CD4-positive, alpha-beta T cell treated with Interleukin-1 beta for 1 hour (primary cell): ENCODE data around the gene CNTLN.
"Not testable (repeated sequence)": the region's sequence is repeated elsewhere in the genome, so short reads cannot be mapped to it uniquely, and the experiment has no call there.

Experiments used
- DNase-seq, 2 donors: peaks; one replicate each; pipeline ENCODE4 v3.0.0-alpha.2; 2020 to 2022

CNTLN gene

DNA sequence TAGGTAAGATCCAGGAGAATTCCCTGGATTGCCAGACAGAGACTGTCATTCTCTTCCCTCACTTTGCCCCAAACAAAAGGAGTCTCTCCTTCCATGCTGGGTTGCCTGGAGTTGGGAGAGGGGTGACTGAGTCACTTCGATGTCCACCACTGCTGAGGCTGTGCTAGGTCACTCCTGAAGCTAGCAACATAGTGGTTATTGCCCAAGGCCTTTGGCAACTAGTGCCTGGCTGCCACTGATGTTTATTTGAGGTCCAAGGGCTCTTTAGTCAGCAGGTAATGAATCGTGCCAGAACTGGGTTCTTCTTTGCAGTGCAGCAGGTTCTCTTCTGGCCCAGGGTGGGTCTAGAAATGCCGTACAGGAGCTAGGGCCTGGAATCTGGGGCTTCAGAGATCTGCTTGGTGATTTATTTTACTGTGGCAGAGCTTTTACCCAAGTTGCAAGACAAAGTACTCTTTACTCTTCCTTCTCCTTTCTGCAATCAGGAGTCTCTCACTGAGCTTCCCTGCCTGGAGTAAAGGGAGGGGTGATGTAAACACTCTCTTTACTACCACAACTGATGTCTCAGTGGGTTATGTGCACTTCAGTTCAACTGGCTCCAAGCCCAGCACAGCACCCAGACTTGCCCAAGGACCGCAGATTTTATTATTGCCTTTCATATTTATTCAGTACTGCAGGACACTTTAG, 288.3 kb downstream of the CNTLN start:
- DNase-seq = no peak

DNA sequence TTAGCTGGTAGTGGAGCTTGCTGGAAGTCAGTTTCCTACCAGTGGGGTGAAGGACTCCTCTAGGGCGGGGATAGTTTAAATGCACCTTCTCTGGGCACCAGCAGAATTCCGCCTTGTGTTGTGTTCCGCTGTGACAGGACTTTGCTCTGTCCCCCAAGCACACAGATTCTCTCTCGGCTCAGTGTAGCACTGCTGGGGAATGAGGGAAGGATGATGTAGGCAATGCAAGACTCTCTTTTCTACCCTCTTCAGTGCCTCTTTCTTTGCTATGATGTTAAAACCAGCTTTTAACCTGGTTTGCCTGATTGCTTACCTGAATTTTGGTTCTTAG, 288.8 kb downstream of the CNTLN start:
- DNase-seq = no peak

DNA sequence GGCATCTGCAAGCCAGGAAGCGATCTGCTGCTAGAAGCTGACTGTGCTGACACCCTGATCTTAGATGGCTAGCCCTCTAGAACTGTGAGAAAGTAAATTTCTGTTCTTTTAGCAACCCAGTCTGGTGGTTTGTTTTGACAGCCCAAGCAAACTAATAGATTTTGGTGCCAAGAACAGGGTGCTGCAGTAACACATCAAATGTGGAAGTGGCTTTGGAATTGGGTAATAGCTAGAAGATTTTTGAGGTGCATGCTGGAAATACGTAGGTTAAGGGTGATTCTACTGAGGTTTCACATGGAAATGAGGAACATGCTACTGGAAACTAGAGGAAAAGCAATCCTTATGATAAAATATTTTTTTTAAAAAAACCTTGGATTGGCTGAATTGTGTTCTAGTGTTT, 290.5 kb downstream of the CNTLN start:
- DNase-seq = no peak

DNA sequence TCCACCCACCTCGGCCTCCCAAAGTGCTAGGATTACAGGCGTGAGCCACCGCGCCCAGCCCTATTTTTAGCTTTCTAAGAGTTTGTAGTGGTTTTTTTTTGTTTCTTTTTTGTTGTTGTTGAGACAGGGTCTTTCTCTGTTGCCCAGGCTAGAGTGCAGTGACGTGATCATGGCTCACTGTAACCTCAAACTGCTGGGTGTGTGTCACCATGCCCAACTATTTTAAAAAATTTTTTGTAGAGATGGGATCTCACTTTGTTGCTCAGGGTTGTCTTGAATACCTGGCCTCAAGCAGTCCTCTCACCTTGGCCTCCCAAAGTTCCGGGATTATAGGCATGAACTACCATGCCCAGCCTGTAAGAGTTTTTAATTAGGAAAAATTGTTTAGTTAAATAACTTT, 298.7 kb downstream of the CNTLN start:
- DNase-seq = no peak

DNA sequence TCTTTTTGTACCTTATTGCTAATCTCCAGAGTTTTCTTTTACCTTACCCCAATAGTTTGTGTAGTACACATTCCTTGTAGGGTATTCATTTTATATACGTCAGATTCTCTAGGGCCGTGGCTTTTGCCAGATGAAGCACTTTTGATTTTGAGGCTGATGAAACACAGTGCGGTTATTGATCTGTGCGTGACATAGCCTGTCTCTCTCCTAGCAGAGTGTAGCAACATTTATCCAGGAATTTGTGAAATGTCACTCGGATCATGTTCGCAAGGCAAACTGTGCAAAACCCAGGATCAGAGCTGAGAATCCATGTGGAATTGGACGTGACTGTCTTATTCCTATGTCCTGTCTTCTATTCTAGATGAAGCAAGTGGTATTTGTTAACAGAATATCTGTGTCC, 302.0 kb downstream of the CNTLN start:
- no peak for DNase-seq

DNA sequence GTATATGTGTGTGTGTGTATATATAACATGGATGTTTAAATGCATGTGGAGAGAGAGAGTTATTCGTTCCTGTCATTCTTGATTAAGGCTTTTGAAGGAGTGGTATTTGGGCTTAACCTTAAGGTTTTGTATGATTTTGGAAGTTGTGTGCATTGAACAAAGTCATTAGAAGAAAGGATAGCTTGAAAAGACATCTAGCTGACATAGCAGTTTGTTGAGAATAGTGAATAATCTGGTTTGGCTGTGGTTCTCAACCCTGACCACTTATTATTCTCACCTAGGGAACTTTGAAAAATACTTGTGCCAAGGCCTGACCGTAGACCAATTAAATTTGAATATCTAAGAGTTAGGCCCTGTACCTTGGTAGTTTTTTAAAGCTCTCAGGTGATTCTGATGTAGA, 303.0 kb downstream of the CNTLN start:
- no peak for DNase-seq

DNA sequence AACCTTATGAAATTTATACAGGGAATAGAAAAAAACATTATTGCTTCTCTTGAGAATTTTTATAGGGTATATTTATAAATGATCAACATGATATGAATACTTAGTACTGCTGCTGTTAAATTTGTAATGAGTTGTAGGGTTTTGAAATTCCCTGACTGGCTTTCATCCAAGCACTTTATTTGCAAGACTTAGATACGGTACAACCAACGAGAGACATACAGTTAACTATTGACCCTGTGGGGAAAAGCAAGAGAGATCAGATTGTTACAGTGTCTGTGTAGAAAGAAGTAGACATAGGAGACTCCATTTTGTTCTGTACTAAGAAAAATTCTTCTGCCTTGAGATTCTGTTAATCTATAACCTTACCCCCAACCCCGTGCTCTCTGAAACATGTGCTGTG, 310.3 kb downstream of the CNTLN start:
- DNase-seq = not testable (repeated sequence)

DNA sequence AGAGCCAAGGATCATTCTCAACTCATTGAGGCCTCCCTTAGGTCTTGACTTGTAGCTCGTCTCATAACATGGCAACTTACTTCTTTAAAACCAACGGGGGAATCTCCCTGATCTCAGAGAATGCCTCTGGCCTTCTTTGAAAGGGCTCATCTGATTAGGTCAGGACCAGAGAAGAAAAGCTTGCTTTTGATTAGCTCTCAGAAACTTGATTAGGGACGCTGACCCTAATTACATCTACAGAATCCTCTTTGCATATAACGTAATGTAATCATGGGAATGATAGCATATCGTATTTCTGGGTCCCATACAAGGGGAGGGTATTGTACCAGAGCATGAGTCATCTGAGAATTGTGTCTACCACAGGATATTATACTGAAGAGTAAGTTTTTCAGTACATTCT, 318.9 kb downstream of the CNTLN start:
- no peak for DNase-seq

DNA sequence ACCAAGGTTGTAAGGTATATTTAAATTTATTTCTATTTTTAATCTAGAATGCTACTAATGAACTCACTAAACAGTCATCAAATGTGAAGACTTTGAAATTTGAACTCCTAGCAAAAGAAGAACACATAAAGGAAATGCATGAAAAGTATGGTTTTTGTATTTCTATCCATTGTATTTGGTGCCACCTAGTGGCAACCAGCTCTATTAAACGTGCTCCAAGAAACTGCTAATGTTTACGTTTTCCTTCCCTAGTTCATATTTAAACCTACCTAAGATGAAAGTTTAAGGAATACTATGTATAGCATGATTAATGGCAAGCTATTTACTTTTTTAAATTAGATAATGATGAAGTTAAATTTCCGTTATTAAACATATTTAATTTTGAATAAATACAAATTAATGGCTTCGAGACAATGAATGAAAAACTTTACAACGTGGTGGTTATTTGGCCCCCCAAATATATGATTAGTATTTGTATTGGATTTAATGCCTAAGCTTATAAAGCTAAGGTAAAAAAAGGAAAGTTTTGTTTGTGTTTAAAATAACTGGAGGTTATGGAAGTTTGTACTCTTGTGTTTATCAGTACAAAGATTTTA, 328.1 kb downstream of the CNTLN start:
- DNase-seq = peak in 1 of 2 donors; percentile 18

DNA sequence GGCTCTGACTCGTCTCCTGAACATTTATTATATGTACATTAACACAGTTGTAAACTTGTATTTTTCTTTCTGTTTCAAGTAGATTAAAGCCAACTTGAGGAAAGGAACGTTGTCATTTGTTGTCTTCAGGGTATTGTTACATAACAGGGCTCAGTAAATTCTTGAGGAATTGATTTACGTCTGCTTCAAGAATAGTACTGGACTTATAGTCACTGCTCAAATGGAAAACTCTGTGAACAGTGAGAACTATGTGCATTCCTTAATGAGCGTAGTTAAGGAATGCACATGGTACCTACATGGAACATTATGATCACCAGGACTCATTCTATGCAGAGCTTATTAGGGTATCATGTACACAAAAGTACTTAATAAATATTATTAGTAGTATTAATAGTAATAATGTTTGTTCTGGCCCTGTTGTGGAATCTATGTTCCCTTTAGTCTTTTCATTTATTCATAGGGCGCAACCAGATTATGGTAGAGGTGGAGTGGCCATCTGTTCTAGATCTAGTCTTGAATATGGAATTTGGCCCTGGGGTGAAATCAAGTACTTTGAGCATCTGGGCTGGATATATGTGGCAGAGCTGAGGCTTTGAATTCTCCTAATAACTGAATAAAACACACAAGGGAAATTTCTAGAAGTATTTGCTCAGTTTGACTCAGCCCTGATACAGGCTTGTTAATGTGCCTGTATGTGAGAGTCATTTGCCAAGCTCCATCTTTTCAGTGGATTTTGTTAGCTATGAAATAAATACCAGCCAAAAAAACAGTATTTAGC, 335.4 kb downstream of the CNTLN start:
- no peak for DNase-seq

DNA sequence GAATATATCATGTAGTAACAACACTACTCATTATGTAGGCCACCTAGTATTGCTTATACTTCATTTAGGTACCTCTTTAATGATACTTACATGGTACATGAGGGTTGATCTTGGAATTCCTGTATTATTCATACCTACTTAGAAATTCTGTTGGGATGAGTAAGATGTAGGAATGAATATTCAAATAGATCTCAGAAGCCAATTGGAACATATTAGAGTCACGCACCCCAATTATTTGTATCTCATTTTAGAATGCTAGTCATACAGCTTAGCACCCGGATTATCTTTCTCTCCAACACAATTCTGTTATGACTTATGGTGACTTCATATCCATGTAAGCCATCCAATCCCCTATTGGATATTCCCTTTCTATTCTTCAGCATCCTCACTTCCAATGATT, 337.3 kb downstream of the CNTLN start:
- no peak for DNase-seq

DNA sequence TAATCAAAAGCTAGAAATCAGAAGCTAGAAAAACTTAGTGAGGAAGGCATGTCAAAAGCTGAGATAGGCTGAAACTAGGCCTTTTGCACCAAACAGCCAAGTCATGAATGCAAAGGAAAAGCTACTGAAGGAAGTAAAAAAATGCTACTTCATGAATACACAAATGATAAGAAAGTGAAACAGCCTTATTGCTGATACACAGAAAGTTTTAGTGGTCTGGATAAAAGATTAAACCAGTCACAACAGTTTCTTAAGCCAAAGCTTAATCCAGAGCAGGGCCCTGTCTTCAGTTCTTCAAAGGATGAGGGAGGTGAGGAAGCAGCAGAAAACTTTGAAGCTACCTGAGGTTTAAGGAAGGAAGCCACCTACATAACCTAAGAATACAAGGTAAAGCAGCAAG, 341.6 kb downstream of the CNTLN start:
- no peak for DNase-seq

DNA sequence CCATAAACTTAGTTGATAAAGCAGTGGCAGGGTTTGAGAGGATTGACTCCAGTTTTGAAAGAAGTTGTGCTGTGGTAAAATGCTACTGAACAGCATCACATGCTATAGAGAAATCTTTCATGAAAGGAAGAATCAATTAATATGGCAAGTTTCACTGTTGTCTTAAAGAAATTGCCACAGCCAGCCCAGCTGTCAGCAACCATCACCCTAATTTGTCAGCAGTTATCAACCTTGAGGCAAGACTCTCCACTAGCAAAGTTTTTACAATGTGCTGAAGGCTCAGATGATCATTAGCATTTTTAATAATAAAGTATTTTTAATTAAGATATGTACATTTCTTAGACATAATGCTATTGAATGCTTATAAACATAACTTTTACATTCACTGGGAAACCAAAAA, 343.0 kb downstream of the CNTLN start:
- no peak for DNase-seq

DNA sequence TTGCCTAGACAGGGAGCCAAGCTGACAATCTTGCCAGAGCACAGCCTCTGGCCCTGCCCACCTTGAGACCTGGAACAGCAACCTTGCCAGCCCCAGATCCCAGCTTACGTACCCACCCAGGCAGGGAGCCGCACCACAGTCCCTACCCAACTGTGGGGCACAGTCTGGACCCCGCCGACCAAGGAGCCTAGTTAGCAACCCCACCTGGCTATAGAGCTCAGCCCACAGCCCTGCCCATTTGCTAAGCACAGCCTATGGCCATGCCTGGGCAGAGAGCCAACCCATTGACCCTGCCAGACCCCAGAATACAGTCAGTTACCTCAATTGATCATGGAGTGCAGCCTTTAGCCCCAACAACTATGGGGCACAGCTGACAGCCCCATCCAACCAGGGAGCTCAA, 346.1 kb downstream of the CNTLN start:
- DNase-seq = no peak

DNA sequence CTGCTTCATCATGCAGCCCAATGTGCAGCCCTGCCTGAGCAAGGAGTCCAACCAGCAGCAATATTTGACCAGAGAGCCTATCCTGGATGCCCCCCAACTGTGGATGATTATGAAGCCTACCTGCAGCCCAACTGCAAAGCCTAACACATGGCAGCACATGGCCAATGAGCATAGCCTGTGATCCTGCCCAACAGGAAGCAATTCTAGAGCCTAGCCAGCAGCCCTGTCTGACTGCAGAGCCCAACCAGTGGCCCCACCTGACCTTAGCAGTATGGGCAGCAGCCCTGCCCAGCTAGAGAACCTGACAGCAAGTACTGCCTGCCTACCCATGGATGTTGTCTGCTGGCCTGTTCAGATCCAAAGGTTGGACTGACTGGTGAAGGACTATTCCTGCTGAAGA, 346.7 kb downstream of the CNTLN start:
- DNase-seq = no peak

DNA sequence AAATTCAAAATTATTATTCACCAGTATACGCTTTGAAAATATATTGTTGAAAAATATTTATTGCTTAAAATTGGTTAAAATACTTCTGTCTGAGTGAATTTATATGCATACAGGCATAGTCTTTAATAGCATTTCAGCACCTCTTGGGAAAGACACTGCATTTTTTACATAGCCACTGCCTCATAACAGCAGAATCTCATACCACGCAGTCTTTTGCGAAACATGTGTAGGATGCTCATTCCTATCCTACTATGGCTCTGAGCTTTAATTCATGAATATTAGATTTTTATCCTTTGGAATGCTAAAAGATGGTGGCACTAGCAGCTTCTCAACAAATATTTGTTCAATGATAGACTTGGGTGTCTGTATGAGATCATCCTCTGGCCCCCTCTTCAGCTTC, 350.1 kb downstream of the CNTLN start:
- DNase-seq = no peak

DNA sequence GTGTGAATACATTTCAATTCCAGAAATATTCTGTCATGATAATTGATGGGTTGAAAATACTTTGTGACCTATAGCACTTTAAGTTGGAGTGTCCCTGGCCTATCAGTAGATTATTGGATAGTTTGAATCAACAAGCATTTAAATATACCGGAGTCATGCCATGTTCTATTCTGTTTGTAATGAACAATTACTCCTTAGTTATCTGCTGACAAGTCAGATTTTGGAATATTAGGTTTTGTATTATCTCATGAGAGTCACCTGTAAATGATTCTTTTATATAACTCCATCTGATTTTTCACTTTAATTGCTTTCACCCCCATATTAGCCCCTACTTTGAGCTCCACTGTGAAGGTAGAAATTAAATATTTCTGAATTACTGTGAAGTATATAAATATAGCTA, 351.6 kb downstream of the CNTLN start:
- no peak for DNase-seq

DNA sequence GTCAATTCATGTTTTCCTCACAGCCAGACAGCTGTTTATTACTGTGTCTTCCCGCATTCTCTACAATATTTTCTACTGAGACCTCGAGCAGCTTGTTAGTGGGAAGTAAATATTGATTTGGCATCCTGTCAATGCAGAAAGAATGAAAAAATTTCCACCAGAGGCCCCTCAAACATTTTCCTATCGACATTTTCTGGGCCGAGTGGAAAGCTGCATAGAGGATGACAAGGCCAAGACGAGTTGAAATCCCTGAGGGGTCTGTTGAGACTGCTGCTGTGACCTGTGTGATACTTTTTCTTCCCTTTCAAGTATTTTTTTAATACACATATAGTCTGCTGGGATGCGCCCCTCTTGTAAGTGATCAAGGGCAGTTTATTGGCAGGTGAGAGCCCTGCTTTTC, 352.6 kb downstream of the CNTLN start:
- DNase-seq = no peak

DNA sequence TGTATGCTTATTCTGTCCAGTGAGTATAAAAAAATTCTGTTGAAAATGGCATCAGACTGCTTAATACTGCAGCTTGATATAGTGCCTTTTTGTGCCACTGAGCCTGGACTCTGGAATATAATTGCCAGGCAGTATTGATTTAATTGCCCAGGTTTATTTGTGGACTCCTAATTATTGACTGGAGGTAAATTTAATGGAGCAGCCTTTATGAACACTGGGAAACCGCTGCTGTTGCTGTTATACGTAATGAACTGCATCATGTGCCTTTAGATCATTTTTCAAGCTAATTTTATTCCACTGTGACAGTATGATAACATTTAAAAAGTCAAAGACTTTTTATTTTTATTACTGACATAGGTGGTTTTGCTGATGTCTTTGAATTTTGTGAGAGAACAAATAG, 353.8 kb downstream of the CNTLN start:
- no peak for DNase-seq

DNA sequence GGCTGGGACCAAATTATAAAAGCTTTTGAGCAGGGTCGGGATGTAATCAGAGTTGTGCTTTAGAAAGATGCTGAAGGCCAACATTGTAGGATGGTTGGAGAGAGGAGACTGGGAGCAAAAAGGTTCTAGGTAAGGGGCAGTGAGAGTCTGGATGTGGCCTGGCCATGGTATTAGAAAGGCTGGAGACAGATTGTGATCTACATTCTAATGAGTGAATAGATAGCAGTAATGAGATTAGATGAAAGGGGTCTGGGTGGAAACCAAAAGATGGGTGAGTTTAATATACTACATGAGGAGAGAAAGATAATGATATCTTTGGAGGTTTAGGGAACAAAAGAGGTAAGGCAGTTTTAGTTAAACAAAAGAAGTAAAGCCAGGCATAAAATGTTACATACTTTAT, 355.3 kb downstream of the CNTLN start:
- no peak for DNase-seq

DNA sequence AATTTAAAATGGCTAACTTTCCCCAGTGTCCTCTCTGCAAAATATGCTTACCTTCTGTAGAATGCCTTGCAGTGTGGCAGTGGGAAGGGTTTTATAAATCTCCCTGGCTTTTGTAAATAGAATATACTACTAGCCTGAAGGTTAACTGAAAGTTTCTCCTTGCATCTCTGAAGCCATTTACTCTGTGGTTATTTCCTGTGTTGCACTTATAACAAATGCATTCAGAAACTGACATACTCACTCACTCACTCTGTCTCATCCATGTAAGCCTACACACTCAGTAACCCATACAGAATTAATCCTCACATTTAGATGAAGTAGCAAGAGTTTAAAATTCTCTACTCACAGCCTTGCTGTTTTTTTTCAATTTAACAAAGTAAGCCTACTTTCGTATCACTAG, 356.9 kb downstream of the CNTLN start:
- DNase-seq = no peak

DNA sequence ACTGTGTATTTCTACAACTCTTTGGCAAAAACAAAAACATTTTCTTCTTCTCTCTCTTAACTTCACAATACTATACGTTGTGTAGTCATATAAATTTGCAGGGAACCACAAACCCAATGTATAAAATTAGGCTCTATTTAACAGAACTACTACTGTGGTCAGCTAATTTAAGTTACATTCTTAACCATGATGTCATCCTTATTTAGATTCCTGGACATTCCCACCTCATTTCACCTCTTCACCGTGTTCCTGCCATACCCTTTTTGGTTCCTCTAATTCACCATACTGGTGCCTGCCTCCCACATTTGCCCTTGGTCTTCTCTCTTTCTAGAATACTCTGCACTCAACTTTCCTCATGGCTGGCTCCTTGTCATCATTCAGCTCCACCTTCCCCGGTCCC, 368.4 kb downstream of the CNTLN start:
- no peak for DNase-seq

DNA sequence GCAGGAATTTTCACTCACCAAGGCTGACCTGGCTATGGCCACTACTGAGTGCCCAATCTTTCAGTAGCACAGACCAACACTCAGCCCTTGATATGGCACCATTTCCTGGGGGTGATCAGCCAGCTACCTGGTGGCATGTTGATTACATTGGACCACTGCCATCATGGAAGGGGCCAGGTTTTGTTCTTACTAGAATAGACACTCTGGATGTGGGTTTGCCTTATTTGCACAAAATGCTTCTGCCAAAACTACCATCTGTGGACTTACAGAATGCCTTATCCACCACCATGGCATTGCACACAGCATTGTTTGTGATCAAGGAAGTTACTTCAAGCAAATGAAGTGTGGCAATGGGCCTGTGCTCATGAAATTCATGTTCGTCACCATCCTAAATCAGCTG, 374.3 kb downstream of the CNTLN start:
- DNase-seq = no peak

DNA sequence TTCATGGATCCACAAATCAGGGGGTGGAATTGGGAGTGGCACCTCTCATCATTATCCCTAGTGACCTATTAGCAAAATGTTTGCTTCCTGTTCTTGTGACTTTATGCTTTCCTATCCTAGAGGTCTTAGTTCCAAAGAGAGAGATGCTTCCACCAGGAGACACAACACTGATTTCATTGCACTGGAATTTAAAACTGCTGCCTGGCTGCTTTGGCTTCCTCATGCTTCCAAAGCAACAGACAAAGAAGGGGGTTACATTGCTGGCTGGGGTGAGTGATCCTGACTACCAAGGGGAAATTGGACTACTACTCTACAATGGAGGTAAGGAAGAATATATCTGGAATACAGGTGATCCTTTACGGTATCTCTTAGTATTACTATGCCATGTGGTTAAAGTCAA, 374.9 kb downstream of the CNTLN start:
- no peak for DNase-seq

DNA sequence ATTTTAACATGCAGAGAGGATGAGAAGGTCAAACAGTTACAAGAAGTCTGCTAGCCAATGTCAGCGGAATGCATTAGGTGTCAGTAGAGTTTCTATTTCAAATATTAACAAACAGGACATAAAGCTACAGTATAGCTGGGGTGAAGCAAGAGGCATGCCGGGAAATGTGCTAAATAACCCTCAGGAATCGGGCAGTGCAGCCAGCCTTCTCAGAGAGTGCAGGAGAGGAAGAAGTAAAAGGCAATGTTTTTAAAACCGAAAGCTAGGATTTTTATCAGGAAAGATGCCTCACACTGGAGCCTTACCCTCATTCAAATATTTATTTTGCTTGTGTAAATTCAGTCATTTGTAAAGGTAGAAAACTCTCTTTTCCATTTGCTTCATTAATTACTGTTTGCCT, 384.9 kb downstream of the CNTLN start:
- no peak for DNase-seq
